H1 (cell line): ENCODE data around the gene SPATA13. TPM values are rescaled to one million over a fixed set of nuclear protein-coding genes. Genes with fewer than 3 reads are reported as not detected.

ENCODE experiments used
- CTCF ChIA-PET: fragments of 300-600 bp; sonication (Branson Sonifier 250); formaldehyde crosslinking; loops from one replicate; lab custom pipeline; 2021; ENCODE audit not compliant: partially characterized antibody; lab: Charles Lee
- POLR2A ChIA-PET: fragments of 300-600 bp; sonication (Branson Sonifier 250); formaldehyde crosslinking; loops from one replicate; lab custom pipeline; 2021; ENCODE audit warnings: inconsistent platforms; ENCODE audit not compliant: partially characterized antibody; lab: Charles Lee
- DNase-seq, 2 experiments: peaks; one replicate each; pipeline versions ENCODE4 v3.0.0 to v3.0.0-alpha.2; 2010 to 2022; ENCODE audit warnings: low spot score in 2 of 2, low read depth in 1 of 2, mixed read lengths in 1 of 2
- FAIRE-seq: peaks from 2 replicates; lab custom pipeline; 2011; peaks lifted over from hg19 to GRCh38; lab: Jason Lieb, UNC
- H2AFZ ChIP-seq: 2 replicates; pipeline ENCODE4 v1.8.1; 2012; ENCODE audit warnings: low read length, inconsistent platforms
- H2AK5ac ChIP-seq: 2 replicates; pipeline ENCODE4 v1.6.1; 2013; ENCODE audit warnings: low read depth, low read length
- H2BK120ac ChIP-seq: replicated peaks from 2 replicates; pipeline ENCODE3; 2013; ENCODE audit warnings: low read depth, low read length, inconsistent platforms
- H2BK12ac ChIP-seq: 2 replicates; pipeline ENCODE4 v1.6.1; 2013; ENCODE audit warnings: low read depth, low read length
- H2BK15ac ChIP-seq: 2 replicates; pipeline ENCODE4 v1.6.1; 2013; ENCODE audit warnings: low read length
- H2BK20ac ChIP-seq: 2 replicates; pipeline ENCODE4 v1.6.1; 2013; ENCODE audit warnings: low read length
- H2BK5ac ChIP-seq: 2 replicates; pipeline ENCODE4 v1.6.1; 2013; ENCODE audit warnings: low read depth, low read length
- H3K14ac ChIP-seq: 2 replicates; pipeline ENCODE4 v1.6.1; 2013; ENCODE audit warnings: inconsistent platforms; ENCODE audit not compliant: insufficient read length
- H3K18ac ChIP-seq: 2 replicates; pipeline ENCODE4 v1.6.1; 2013; ENCODE audit warnings: low read length; ENCODE audit errors: extremely low read depth
- H3K23ac ChIP-seq: 2 replicates; pipeline ENCODE4 v1.6.1; 2013; ENCODE audit warnings: inconsistent platforms; ENCODE audit not compliant: insufficient read length
- H3K23me2 ChIP-seq: 2 replicates; pipeline ENCODE4 v1.6.1; 2013; ENCODE audit warnings: low read depth, low read length
- H3K27ac ChIP-seq: 2 replicates; pipeline ENCODE4 v1.6.1; 2011; ENCODE audit warnings: low read depth, low read length, inconsistent platforms
- H3K27me3 ChIP-seq, 4 experiments: replicated peaks in 1 of 4; 1 replicate in 1 of 4; 2 replicates in 3 of 4; pipeline versions ENCODE4 v1.6.1 to v1.8.1; 2011 to 2013; ENCODE audit warnings: low read length in 3 of 4, mild to moderate bottlenecking in 3 of 4, inconsistent platforms in 2 of 4, mixed read lengths in 2 of 4, moderate library complexity in 1 of 4; ENCODE audit not compliant: control insufficient read depth in 3 of 4, insufficient read depth in 3 of 4; ENCODE audit errors: extremely low read depth in 1 of 4
- H3K36me3 ChIP-seq, 4 experiments: 2 replicates each; pipeline versions ENCODE4 v1.6.1 to v1.8.1; 2011 to 2013; ENCODE audit warnings: mild to moderate bottlenecking in 4 of 4, low read length in 3 of 4, moderate library complexity in 2 of 4, control low read depth in 1 of 4, inconsistent platforms in 1 of 4; ENCODE audit not compliant: insufficient read depth in 4 of 4, control insufficient read depth in 2 of 4
- H3K4ac ChIP-seq: replicated peaks from 2 replicates; pipeline ENCODE3; 2013; ENCODE audit warnings: low read length, low read depth, mixed read lengths, inconsistent platforms; ENCODE audit not compliant: insufficient read length
- H3K4me1 ChIP-seq, 4 experiments: replicated peaks in 1 of 4; 1 replicate in 1 of 4; 2 replicates in 3 of 4; pipeline versions ENCODE4 v1.6.1 to v1.8.1; 2011 to 2013; ENCODE audit warnings: low read length in 3 of 4, inconsistent platforms in 2 of 4, mixed read lengths in 1 of 4; ENCODE audit not compliant: insufficient read depth in 4 of 4, control insufficient read depth in 3 of 4
- H3K4me2 ChIP-seq, 2 experiments: 2 replicates each; pipeline versions ENCODE4 v1.6.1 to v1.8.1; 2011 to 2013; ENCODE audit warnings: low read depth in 2 of 2, low read length in 2 of 2, control low read depth in 1 of 2, inconsistent platforms in 1 of 2, mild to moderate bottlenecking in 1 of 2; ENCODE audit not compliant: insufficient read depth in 1 of 2
- H3K4me3 ChIP-seq, 4 experiments: fragments of 200-600, 300-600 bp in 1 of 4; sonication (generic), shearing (Covaris generic), sonication (Bioruptor Twin) in 1 of 4; 2 replicates each; pipeline versions ENCODE4 v1.5.1 to v1.8.1; 2011 to 2016; ENCODE audit warnings: low read length in 4 of 4, low read depth in 3 of 4, control low read depth in 2 of 4, inconsistent platforms in 2 of 4, mild to moderate bottlenecking in 2 of 4, mixed read lengths in 1 of 4, moderate library complexity in 1 of 4; ENCODE audit not compliant: insufficient read depth in 2 of 4; ENCODE audit errors: extremely low read depth in 1 of 4
- H3K56ac ChIP-seq: replicated peaks from 2 replicates; pipeline ENCODE3; 2013; ENCODE audit warnings: low read depth, mild to moderate bottlenecking, mixed read lengths, low read length, inconsistent platforms; ENCODE audit not compliant: insufficient read length
- H3K79me1 ChIP-seq: 2 replicates; pipeline ENCODE4 v1.6.1; 2013; ENCODE audit warnings: low read depth, low read length, control low read depth
- H3K79me2 ChIP-seq, 2 experiments: 2 replicates each; pipeline versions ENCODE4 v1.6.1 to v1.8.1; 2012 to 2013; ENCODE audit warnings: low read length in 2 of 2, mild to moderate bottlenecking in 2 of 2, inconsistent platforms in 1 of 2; ENCODE audit not compliant: insufficient read depth in 2 of 2, control insufficient read depth in 1 of 2
- H3K9ac ChIP-seq, 4 experiments: replicated peaks in 1 of 4; 1 replicate in 1 of 4; 2 replicates in 3 of 4; pipeline versions ENCODE4 v1.6.1 to v1.8.1; 2011 to 2013; ENCODE audit warnings: low read depth in 3 of 4, low read length in 3 of 4, control low read depth in 2 of 4, mild to moderate bottlenecking in 2 of 4, moderate library complexity in 2 of 4, inconsistent platforms in 1 of 4; ENCODE audit errors: extremely low read depth in 1 of 4
- H3K9me3 ChIP-seq, 2 experiments: 2 replicates each; pipeline versions ENCODE4 v1.6.1 to v1.8.1; 2012 to 2013; ENCODE audit warnings: mild to moderate bottlenecking in 2 of 2, moderate library complexity in 2 of 2, control low read depth in 1 of 2, inconsistent platforms in 1 of 2, low read depth in 1 of 2, low read length in 1 of 2, mixed read lengths in 1 of 2; ENCODE audit not compliant: insufficient read depth in 2 of 2
- H4K20me1 ChIP-seq, 2 experiments: replicated peaks in 1 of 2; 2 replicates each; pipeline versions ENCODE3 to v1.8.1; 2011 to 2013; ENCODE audit warnings: inconsistent platforms in 2 of 2, low read length in 2 of 2, mild to moderate bottlenecking in 1 of 2; ENCODE audit not compliant: insufficient read depth in 2 of 2, control insufficient read depth in 1 of 2
- H4K5ac ChIP-seq: 2 replicates; pipeline ENCODE4 v1.6.1; 2013; ENCODE audit warnings: low read length, low read depth, mixed read lengths, inconsistent platforms; ENCODE audit not compliant: insufficient read length
- H4K8ac ChIP-seq: 2 replicates; pipeline ENCODE4 v1.8.0; 2013; ENCODE audit warnings: mild to moderate bottlenecking, moderate library complexity, low read length, inconsistent platforms; ENCODE audit not compliant: insufficient read depth; ENCODE audit errors: extremely low read depth
- H4K91ac ChIP-seq: replicated peaks from 2 replicates; pipeline ENCODE3; 2013; ENCODE audit warnings: low read length, mixed read lengths, inconsistent platforms; ENCODE audit not compliant: insufficient read length
- CTBP2 ChIP-seq: IDR thresholded peaks from 2 replicates; pipeline ENCODE4 v1.7.0; 2011; ENCODE audit warnings: borderline replicate concordance, mild to moderate bottlenecking, moderate library complexity, mixed read lengths, low read length; ENCODE audit not compliant: insufficient read depth, insufficient read length
- GABPA ChIP-seq: IDR thresholded peaks from 2 replicates; pipeline ENCODE4 v1.6.1; 2011; ENCODE audit warnings: mild to moderate bottlenecking, low read length, moderate library complexity, borderline replicate concordance; ENCODE audit not compliant: insufficient read depth
- JUN ChIP-seq: IDR thresholded peaks from 2 replicates; pipeline ENCODE4 v1.6.1; 2011; ENCODE audit warnings: low read depth, mild to moderate bottlenecking, improper control_type of control experiment, low read length
- KDM1A ChIP-seq: fragments of 200-600, 300-600 bp; sonication (generic); IDR thresholded peaks from 2 replicates; pipeline ENCODE4 v1.7.1; 2016; ENCODE audit warnings: mild to moderate bottlenecking, low read length, borderline replicate concordance
- MAFK ChIP-seq: IDR thresholded peaks from 2 replicates; pipeline ENCODE4 v1.6.1; 2012; ENCODE audit warnings: low read depth, mild to moderate bottlenecking, improper control_type of control experiment, low read length
- NRF1 ChIP-seq: IDR thresholded peaks from 2 replicates; pipeline ENCODE4 v1.6.1; 2011; ENCODE audit warnings: mild to moderate bottlenecking, low read depth, low read length, improper control_type of control experiment
- RAD21 ChIP-seq, 2 experiments: IDR thresholded peaks in 1 of 2; conservative IDR thresholded peaks in 1 of 2; 2 replicates each; pipeline ENCODE4 v1.6.1; 2011; ENCODE audit warnings: low read depth in 2 of 2, low read length in 2 of 2, improper control_type of control experiment in 1 of 2, inconsistent platforms in 1 of 2, mild to moderate bottlenecking in 1 of 2, moderate library complexity in 1 of 2
- RBBP5 ChIP-seq: IDR thresholded peaks from 2 replicates; pipeline ENCODE4 v1.7.1; 2012; ENCODE audit warnings: low read depth, mild to moderate bottlenecking, inconsistent platforms, low read length, moderate library complexity, borderline replicate concordance
- TAF7 ChIP-seq: optimal IDR thresholded peaks from 2 replicates; pipeline ENCODE3; 2011; ENCODE audit warnings: low read depth, mild to moderate bottlenecking, inconsistent platforms, low read length, moderate library complexity, borderline replicate concordance
- TBP ChIP-seq: IDR thresholded peaks from 2 replicates; pipeline ENCODE4 v1.6.1; 2011; ENCODE audit warnings: low read depth, low read length, improper control_type of control experiment
- TEAD4 ChIP-seq: IDR thresholded peaks from 2 replicates; pipeline ENCODE4 v1.6.1; 2012; ENCODE audit warnings: low read depth, low read length, inconsistent platforms, mixed read lengths
- WGBS, 2 experiments: shearing (Covaris generic) in 1 of 2; methylation state at CpG; one replicate each; pipeline versions ENCODE4 v1.1.6 to v1.1.7; 2013 to 2015; ENCODE audit warnings: low lambda C conversion rate in 2 of 2, mixed read lengths in 2 of 2, inconsistent platforms in 1 of 2, low coverage in 1 of 2, missing lambda C conversion rate in 1 of 2; ENCODE audit not compliant: insufficient replicate concordance in 2 of 2, insufficient coverage in 1 of 2, insufficient read length in 1 of 2; ENCODE audit errors: extremely low coverage in 1 of 2, missing lambda C conversion rate in 1 of 2; 5-methylcytosine and 5-hydroxymethylcytosine counted together
- polyA plus RNA-seq, 7 experiments: library from polyadenylated mRNA; depleted of rRNA in 3 of 7; stranded (reverse) in 5 of 7; unstranded in 2 of 7; fragments of >200 nt in 5 of 7; fragments of 200-250 nt in 2 of 7; gene quantifications; 1 replicate in 5 of 7; 2 replicates in 1 of 7; 4 replicates in 1 of 7; pipeline versions ENCODE4 v1.2.1 to v1.2.3, GENCODE V29; 2011 to 2013; ENCODE audit warnings: missing spikeins in 2 of 7, mixed read lengths in 2 of 7
- total RNA-seq: library from RNA; stranded (reverse); fragmentation: NEBNext Ultra II Directional; extraction: Animal tissue kit (Norgen Biotek cat#: 25700); gene quantifications from 2 replicates; pipeline ENCODE4 v1.2.1, GENCODE V29; 2021
- TF ChIP-seq, protein P1 (sequence below): IDR thresholded peaks from 2 replicates; pipeline ENCODE4 v1.6.1; 2012; ENCODE audit warnings: low read length, inconsistent platforms

The SPATA13 gene
- total and polyA plus RNA-seq, 2 of the 8 experiments (the other 6 are each of a cell fraction or from before 2014, with no cell fraction given), result 12.6 to 30.9 TPM

DNA sequence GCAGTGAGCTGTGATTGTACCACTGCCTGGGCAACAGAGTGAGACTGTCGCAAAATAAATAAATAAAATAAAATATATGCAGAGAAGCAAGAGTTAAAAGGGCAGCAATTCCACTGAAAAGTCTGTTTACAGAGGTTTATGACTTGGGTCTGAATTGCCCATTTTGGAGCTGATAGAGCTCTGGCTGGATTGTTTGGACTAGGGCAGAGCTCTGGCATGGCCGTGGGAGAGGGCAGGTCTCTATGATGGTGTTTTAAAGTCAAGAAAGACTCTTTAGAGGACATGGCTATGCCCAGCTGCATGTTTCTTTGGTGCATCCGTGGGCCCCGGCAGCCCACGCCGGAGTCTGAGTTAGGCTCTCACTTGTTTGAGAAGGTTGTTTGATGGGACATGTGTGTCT, 84.3 kb downstream of the SPATA13 start:
- peaks cover 0 to 2% (median 0%) of the 10 kb centered on the region in 4 experiments; a peak in 2 of 7 replicates for H3K4me1 ChIP-seq
- peaks cover 7% of the 10 kb centered on the region; the same call in 1 of the 2 replicates for H3K79me1 ChIP-seq
- H4K8ac ChIP-seq, result peak overlapping the region; percentile 75
- no peak overlapping the region for H3K4me3 ChIP-seq
- no peak overlapping the region for H4K5ac ChIP-seq
- no peak overlapping the region for H3K27ac ChIP-seq
- no peak overlapping the region for H3K14ac ChIP-seq
- no peak overlapping the region for H3K4ac ChIP-seq
- H2BK15ac ChIP-seq, result no peak overlapping the region
- no peak overlapping the region for H3K9ac ChIP-seq
- no peak overlapping the region for H2AFZ ChIP-seq
- H3K23me2 ChIP-seq, result no peaks in the 10 kb centered on the region
- no peak for DNase-seq
- H3K27me3 ChIP-seq, result no peaks in the 10 kb centered on the region
- H2AK5ac ChIP-seq, result no peak overlapping the region
- no peak overlapping the region for H3K23ac ChIP-seq
- H3K36me3 ChIP-seq, result no peaks in the 10 kb centered on the region
- H2BK120ac ChIP-seq, result no peak overlapping the region
- H3K4me2 ChIP-seq, result no peak overlapping the region
- no peaks in the 10 kb centered on the region for H3K9me3 ChIP-seq
- H2BK20ac ChIP-seq, result no peak overlapping the region
- FAIRE-seq, result no peak
- ChIA-PET POLR2A (no interaction called here), CTCF (interaction anchor here (2.3 kb wide), 1 partner anchor 16 kb away, joined by 7 read pairs; no protein-coding TSS in a partner anchor)
- no peak overlapping the region for H2BK5ac ChIP-seq
- no peak overlapping the region for H3K18ac ChIP-seq
- no peak overlapping the region for H2BK12ac ChIP-seq
- H3K79me2 ChIP-seq, result peaks cover 0 to 18% of the 10 kb centered on the region in 2 experiments; a peak in 1 of 4 replicates
- H3K56ac ChIP-seq, result no peak overlapping the region
- peaks cover 0 to 4% of the 10 kb centered on the region in 2 experiments for H4K20me1 ChIP-seq
- WGBS, 2 experiments, result 94% methylated on average over 6 of the region's 6 CpGs; no CpG with 5 or more reads in 1 of the 2 experiments
- H4K91ac ChIP-seq, result no peak overlapping the region
- TF ChIP-seq RAD21 (IDR thresholded peaks at IDR 0.05 in 1 of 2, conservative IDR thresholded peaks at IDR 0.05 in 1 of 2; ENCODE audit: low read depth in 2 of 2, low read length in 2 of 2), result no peak
- no peak for TF ChIP-seq TEAD4
- TF ChIP-seq TBP, result no peak
- no peak for TF ChIP-seq JUN
- no peak for TF ChIP-seq KDM1A
- no peak for TF ChIP-seq GABPA
- no peak for TF ChIP-seq MAFK
- TF ChIP-seq NRF1, result no peak
- no peak for TF ChIP-seq TAF7
- TF ChIP-seq, protein P1, sequence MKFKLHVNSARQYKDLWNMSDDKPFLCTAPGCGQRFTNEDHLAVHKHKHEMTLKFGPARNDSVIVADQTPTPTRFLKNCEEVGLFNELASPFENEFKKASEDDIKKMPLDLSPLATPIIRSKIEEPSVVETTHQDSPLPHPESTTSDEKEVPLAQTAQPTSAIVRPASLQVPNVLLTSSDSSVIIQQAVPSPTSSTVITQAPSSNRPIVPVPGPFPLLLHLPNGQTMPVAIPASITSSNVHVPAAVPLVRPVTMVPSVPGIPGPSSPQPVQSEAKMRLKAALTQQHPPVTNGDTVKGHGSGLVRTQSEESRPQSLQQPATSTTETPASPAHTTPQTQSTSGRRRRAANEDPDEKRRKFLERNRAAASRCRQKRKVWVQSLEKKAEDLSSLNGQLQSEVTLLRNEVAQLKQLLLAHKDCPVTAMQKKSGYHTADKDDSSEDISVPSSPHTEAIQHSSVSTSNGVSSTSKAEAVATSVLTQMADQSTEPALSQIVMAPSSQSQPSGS, result no peak
- TF ChIP-seq RBBP5, result no peak
- no peak for TF ChIP-seq CTBP2
